ENCODE results near the gene SIX5.

SIX5 gene

DNA sequence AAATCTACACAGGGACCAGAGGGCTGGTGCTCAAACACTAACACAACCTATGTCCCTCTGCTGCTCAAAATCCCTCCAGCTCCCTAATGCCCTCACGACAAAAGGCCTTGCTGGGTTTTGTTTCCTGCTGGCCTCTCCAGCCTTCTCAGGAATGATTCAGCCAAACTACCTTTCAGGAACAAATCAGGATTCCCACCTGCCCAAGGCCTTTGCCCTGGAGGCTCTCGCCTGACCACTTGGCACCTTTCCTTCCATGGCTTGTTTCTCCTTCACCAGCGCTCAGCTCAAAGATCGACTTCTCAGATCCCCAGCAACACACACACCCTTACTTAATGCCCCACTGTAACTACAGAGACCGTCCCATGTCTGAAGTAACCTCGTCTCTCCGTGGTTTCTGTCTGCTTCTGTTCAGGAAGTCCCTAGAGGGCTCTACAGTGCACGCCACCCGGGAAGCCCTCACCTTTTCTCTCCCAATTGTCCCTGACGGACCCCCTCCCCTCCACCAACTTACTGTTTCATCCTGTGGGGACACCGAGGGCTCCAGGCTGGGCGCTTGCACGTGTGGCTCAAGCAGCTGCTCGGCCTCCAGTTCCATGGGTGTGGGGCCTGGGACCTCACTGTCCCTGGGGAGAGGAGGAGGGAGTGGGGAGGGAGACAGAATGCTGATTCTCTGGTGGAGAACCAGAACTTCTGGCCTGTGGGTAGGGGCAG is 3.2 kb upstream of the SIX5 start:
- Histone ChIP-seq H3K9me3 (ENCODE audit: insufficient read depth, low read length) (no peaks in the 10 kb centered on the region), H3K4me3 (ENCODE audit: insufficient read length, low read depth) (no peak overlapping the region), H3K4me1 (ENCODE audit: insufficient read depth, insufficient read length) (peaks cover 10% of the 10 kb centered on the region), H3K9ac (ENCODE audit: insufficient read length, low read depth) (peak overlapping the region; percentile 42), H3K27me3 (ENCODE audit: insufficient read depth, insufficient read length) (no peaks in the 10 kb centered on the region), H3K36me3 (ENCODE audit: insufficient read depth, insufficient read length, low read length) (peaks cover 43% of the 10 kb centered on the region)
- DNase-seq (ENCODE audit: low read depth, low spot score), result no peak
- no peak for TF ChIP-seq ZNF274 (IDR thresholded peaks at IDR 0.05; ENCODE audit: low read depth, low read length)
- no peak for TF ChIP-seq SUZ12 (IDR thresholded peaks at IDR 0.05; ENCODE audit: extremely low read depth, insufficient read depth, insufficient read length)
- no peak for TF ChIP-seq YY1 (IDR thresholded peaks at IDR 0.05; ENCODE audit: insufficient read depth, insufficient read length)

DNA sequence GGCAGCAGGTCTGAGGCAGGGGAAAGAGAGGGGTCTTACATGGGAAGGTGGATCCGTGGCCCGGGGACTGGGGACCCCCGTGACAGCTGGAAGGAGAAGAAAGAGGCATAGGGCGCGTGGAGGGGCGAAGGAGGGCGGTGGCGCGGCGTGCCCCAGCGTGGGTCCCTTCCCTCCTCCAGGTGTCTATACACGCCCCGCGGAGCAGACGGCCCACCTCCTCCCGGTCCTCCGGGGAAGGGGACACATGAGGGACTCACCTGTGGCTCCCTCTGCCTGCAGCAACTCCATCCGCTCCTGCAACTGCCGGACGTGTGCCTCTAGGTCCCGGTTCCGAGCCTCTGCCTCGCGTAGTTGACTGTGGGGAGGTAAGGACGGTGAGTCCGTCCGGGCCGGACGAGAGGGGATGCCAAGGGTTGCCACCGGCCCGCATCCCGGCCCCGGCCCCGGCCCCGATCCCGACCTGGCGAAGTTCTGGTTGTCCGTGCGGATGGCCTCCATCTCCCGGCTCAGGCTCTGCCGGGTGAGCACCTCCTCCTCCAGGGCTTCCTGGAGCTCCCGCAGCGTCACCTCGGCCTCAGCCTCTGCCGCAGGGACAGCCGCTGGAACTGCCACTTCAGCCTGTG is 2.4 kb upstream of the SIX5 start:
- Histone ChIP-seq H3K4me3 (ENCODE audit: insufficient read length, low read depth) (peak overlapping the region; percentile 4), H3K4me1 (ENCODE audit: insufficient read depth, insufficient read length) (peaks cover 9% of the 10 kb centered on the region), H3K27me3 (ENCODE audit: insufficient read depth, insufficient read length) (no peaks in the 10 kb centered on the region), H3K9me3 (ENCODE audit: insufficient read depth, low read length) (no peaks in the 10 kb centered on the region), H3K36me3 (ENCODE audit: insufficient read depth, insufficient read length, low read length) (peaks cover 34% of the 10 kb centered on the region), H3K9ac (ENCODE audit: insufficient read length, low read depth) (peak overlapping the region; percentile 42)
- DNase-seq (ENCODE audit: low read depth, low spot score), result no peak
- TF ChIP-seq YY1 (IDR thresholded peaks at IDR 0.05; ENCODE audit: insufficient read depth, insufficient read length) (no peak), ZNF274 (IDR thresholded peaks at IDR 0.05; ENCODE audit: low read depth, low read length) (no peak), SUZ12 (IDR thresholded peaks at IDR 0.05; ENCODE audit: extremely low read depth, insufficient read depth, insufficient read length) (no peak)

DNA sequence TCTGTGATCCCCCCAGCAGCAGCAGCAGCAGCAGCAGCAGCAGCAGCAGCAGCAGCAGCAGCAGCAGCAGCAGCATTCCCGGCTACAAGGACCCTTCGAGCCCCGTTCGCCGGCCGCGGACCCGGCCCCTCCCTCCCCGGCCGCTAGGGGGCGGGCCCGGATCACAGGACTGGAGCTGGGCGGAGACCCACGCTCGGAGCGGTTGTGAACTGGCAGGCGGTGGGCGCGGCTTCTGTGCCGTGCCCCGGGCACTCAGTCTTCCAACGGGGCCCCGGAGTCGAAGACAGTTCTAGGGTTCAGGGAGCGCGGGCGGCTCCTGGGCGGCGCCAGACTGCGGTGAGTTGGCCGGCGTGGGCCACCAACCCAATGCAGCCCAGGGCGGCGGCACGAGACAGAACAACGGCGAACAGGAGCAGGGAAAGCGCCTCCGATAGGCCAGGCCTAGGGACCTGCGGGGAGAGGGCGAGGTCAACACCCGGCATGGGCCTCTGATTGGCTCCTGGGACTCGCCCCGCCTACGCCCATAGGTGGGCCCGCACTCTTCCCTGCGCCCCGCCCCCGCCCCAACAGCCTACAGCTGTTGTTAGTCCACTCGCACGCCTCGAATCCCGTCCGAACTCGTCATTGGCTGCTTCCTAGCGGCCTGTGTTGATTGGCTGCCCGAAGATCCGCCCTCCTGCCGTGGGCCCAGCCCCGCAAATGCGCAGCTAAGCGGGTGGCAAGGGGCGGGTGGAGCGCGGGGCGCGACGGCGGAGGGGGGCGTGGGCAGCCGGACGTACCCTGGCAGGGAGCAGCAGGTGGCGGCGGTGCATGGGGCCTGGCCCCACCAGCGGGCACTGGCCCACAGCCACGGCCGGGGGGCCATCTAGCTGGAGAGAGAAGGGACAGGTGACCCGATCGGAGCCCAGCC is 1.4 kb upstream of the SIX5 start:
- TF ChIP-seq SUZ12 (IDR thresholded peaks at IDR 0.05; ENCODE audit: extremely low read depth, insufficient read depth, insufficient read length), result no peak
- TF ChIP-seq ZNF274 (IDR thresholded peaks at IDR 0.05; ENCODE audit: low read depth, low read length), result no peak
- no peak for TF ChIP-seq YY1 (IDR thresholded peaks at IDR 0.05; ENCODE audit: insufficient read depth, insufficient read length)
- Histone ChIP-seq H3K4me1 (ENCODE audit: insufficient read depth, insufficient read length) (peaks cover 11% of the 10 kb centered on the region), H3K9me3 (ENCODE audit: insufficient read depth, low read length) (no peaks in the 10 kb centered on the region)

DNA sequence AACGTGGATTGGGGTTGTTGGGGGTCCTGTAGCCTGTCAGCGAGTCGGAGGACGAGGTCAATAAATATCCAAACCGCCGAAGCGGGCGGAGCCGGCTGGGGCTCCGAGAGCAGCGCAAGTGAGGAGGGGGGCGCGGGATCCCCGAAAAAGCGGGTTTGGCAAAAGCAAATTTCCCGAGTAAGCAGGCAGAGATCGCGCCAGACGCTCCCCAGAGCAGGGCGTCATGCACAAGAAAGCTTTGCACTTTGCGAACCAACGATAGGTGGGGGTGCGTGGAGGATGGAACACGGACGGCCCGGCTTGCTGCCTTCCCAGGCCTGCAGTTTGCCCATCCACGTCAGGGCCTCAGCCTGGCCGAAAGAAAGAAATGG is 754 bp upstream of the SIX5 start:
- Histone ChIP-seq H3K4me1 (ENCODE audit: insufficient read depth, insufficient read length) (peaks cover 17% of the 10 kb centered on the region), H3K9me3 (ENCODE audit: insufficient read depth, low read length) (no peaks in the 10 kb centered on the region), H3K9ac (ENCODE audit: insufficient read length, low read depth) (peak overlapping the region; percentile 89), H3K27me3 (ENCODE audit: insufficient read depth, insufficient read length) (no peaks in the 10 kb centered on the region), H3K36me3 (ENCODE audit: insufficient read depth, insufficient read length, low read length) (peaks cover 35% of the 10 kb centered on the region), H3K4me3 (ENCODE audit: insufficient read length, low read depth) (peak overlapping the region; percentile 66)
- DNase-seq (ENCODE audit: low read depth, low spot score), result no peak
- TF ChIP-seq YY1 (IDR thresholded peaks at IDR 0.05; ENCODE audit: insufficient read depth, insufficient read length) (no peak), SUZ12 (IDR thresholded peaks at IDR 0.05; ENCODE audit: extremely low read depth, insufficient read depth, insufficient read length) (no peak), ZNF274 (IDR thresholded peaks at IDR 0.05; ENCODE audit: low read depth, low read length) (no peak)

More for the DNA sequence above, 1.4 kb upstream of the SIX5 start:
- Histone ChIP-seq H3K27me3 (ENCODE audit: insufficient read depth, insufficient read length) (no peaks in the 10 kb centered on the region), H3K4me3 (ENCODE audit: insufficient read length, low read depth) (peak overlapping the region; percentile 66), H3K9ac (ENCODE audit: insufficient read length, low read depth) (peak overlapping the region; percentile 89), H3K36me3 (ENCODE audit: insufficient read depth, insufficient read length, low read length) (peaks cover 39% of the 10 kb centered on the region)
- DNase-seq (ENCODE audit: low read depth, low spot score), result peak; percentile 90

DNA sequence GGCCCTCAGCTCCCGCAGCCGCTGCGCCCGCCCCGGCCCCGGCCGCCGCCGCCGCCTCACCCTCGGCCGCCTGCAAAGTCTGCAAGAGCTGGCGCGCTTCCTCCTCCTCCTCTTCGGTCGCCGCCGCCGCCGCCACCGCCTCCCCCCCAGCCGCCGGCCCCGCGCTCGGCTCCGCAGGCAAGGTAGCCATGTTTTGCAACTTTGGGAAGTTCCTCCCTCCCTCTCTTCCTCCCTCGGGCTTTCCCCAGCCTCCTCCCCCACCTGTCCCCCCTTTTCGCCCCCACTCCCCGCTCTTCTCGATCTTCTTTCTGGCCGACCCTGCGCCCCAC is 433 bp downstream of the SIX5 start:
- no peak for TF ChIP-seq YY1 (IDR thresholded peaks at IDR 0.05; ENCODE audit: insufficient read depth, insufficient read length)
- no peak for TF ChIP-seq ZNF274 (IDR thresholded peaks at IDR 0.05; ENCODE audit: low read depth, low read length)
- TF ChIP-seq SUZ12 (IDR thresholded peaks at IDR 0.05; ENCODE audit: extremely low read depth, insufficient read depth, insufficient read length), result no peak
- H3K27me3 ChIP-seq (ENCODE audit: insufficient read depth, insufficient read length), result no peaks in the 10 kb centered on the region
- H3K4me3 ChIP-seq (ENCODE audit: insufficient read length, low read depth), result peak overlapping the region; percentile 80
- peaks cover 20% of the 10 kb centered on the region for H3K4me1 ChIP-seq (ENCODE audit: insufficient read depth, insufficient read length)
- peak overlapping the region; percentile 94 for H3K9ac ChIP-seq (ENCODE audit: insufficient read length, low read depth)
- no peaks in the 10 kb centered on the region for H3K9me3 ChIP-seq (ENCODE audit: insufficient read depth, low read length)
- peaks cover 31% of the 10 kb centered on the region for H3K36me3 ChIP-seq (ENCODE audit: insufficient read depth, insufficient read length, low read length)
- DNase-seq (ENCODE audit: low read depth, low spot score), result no peak

DNA sequence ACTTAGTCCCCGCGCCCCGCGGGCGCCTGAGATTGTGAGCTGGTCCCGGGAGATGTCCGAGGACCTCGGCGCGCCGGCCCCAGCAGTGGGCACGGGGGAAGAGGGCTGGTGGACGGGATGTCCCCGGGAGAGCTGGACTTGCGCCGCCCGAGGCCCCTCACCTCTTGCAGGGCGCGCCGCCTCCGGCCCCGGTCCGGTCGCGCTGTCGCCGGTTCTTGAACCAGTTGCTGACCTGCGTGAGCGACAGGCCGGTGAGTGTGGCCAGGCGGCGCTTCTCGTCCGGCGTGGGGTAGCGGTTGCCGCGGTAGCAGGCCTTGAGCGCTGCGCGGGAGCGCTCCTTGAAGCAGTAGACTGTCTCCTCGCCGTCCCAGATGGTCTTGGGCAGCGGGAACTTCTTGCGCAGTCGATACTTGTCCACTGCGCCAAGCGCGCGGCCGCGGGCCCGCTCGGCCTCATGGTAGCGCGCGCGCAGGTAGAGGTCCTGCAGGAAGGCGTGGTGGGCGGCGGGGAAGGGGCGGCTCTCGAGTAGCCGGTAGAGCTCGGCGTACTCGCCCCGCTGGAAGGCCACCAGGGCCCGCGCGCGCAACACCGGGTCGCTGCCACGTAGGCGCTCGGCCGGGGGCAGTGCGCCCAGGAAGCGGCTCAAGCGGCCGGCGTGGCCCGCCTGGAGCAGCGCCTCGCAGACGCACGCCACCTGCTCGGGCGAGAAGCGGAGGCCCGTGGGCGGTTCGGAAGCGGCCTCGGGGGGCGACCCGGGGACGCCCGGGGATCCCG is 984 bp downstream of the SIX5 start:
- Histone ChIP-seq H3K27me3 (ENCODE audit: insufficient read depth, insufficient read length) (no peaks in the 10 kb centered on the region), H3K4me3 (ENCODE audit: insufficient read length, low read depth) (peak overlapping the region; percentile 80), H3K9ac (ENCODE audit: insufficient read length, low read depth) (peak overlapping the region; percentile 94), H3K36me3 (ENCODE audit: insufficient read depth, insufficient read length, low read length) (peaks cover 25% of the 10 kb centered on the region), H3K9me3 (ENCODE audit: insufficient read depth, low read length) (no peaks in the 10 kb centered on the region), H3K4me1 (ENCODE audit: insufficient read depth, insufficient read length) (peaks cover 22% of the 10 kb centered on the region)
- no peak for DNase-seq (ENCODE audit: low read depth, low spot score)
- no peak for TF ChIP-seq YY1 (IDR thresholded peaks at IDR 0.05; ENCODE audit: insufficient read depth, insufficient read length)
- TF ChIP-seq ZNF274 (IDR thresholded peaks at IDR 0.05; ENCODE audit: low read depth, low read length), result no peak
- no peak for TF ChIP-seq SUZ12 (IDR thresholded peaks at IDR 0.05; ENCODE audit: extremely low read depth, insufficient read depth, insufficient read length)
